B cell (primary cell): ENCODE results near the gene NEK6.

Source experiments
- CTCF ChIP-seq: fragments of 200-600 bp; IDR thresholded peaks from one replicate; pipeline ENCODE4 v1.8.0; 2022; ENCODE audit warnings: antibody characterized with exemption, mild to moderate bottlenecking
- EZH2 ChIP-seq: IDR thresholded peaks from 2 replicates; pipeline ENCODE4 v1.6.1; 2012; ENCODE audit warnings: borderline replicate concordance, low read depth, mild to moderate bottlenecking, moderate library complexity, low read length; ENCODE audit not compliant: insufficient read depth, poor library complexity, severe bottlenecking

- no peak for TF ChIP-seq CTCF
- no peak for TF ChIP-seq EZH2
Observed at GRCh38 chr9:124350494-124351263, 92.9 kb downstream of the NEK6 start.
